Natural killer cell (primary cell): ENCODE results near the gene B3GNT4. TPM values are rescaled to one million over a fixed set of nuclear protein-coding genes. Genes with fewer than 3 reads are reported as not detected.

Experiments used
- ATAC-seq, 3 donors: fragments of 150-1000 bp in 2 of 3; fragments of 200-7000 bp in 1 of 3; cut with Tn5 transposase; 1 replicate in 1 of 3; 2 replicates in 2 of 3; pipeline ENCODE4 v1.10.0; 2021; ENCODE audit warnings: mild to moderate bottlenecking in 2 of 3, moderate library complexity in 2 of 3
- DNase-seq, 2 donors: peaks; one replicate each; pipeline versions ENCODE4 v3.0.0 to v3.0.0-alpha.2; 2013 to 2021; ENCODE audit warnings: mixed read lengths in 1 of 2
- H3K27ac ChIP-seq: one replicate; pipeline ENCODE4 v1.5.1; 2013; ENCODE audit warnings: mild to moderate bottlenecking, low read length
- H3K27me3 ChIP-seq: one replicate; pipeline ENCODE4 v1.6.1; 2013; ENCODE audit warnings: low read length; ENCODE audit not compliant: control insufficient read depth, insufficient read depth
- H3K36me3 ChIP-seq: one replicate; pipeline ENCODE4 v1.6.1; 2013; ENCODE audit warnings: low read length; ENCODE audit not compliant: control insufficient read depth, insufficient read depth
- H3K4me1 ChIP-seq: one replicate; pipeline ENCODE4 v1.6.1; 2013; ENCODE audit warnings: low read length; ENCODE audit not compliant: control insufficient read depth, insufficient read depth
- H3K4me3 ChIP-seq: one replicate; pipeline ENCODE4 v1.5.1; 2013; ENCODE audit warnings: low read length
- H3K9me3 ChIP-seq: one replicate; pipeline ENCODE4 v1.6.1; 2013; ENCODE audit warnings: low read length; ENCODE audit not compliant: control insufficient read depth, insufficient read depth
- H3K27ac Mint-ChIP-seq, 2 donors: one replicate each; pipeline ENCODE4 v1.8.0; 2022; ENCODE audit warnings: mild to moderate bottlenecking in 2 of 2, mixed read lengths in 2 of 2, moderate library complexity in 1 of 2
- H3K27me3 Mint-ChIP-seq, 2 donors: one replicate each; pipeline ENCODE4 v1.8.0; 2022; ENCODE audit warnings: low read depth in 2 of 2, mixed read lengths in 2 of 2
- H3K36me3 Mint-ChIP-seq: one replicate; pipeline ENCODE4 v1.8.0; 2022; ENCODE audit warnings: mixed read lengths
- H3K4me1 Mint-ChIP-seq, 2 donors: one replicate each; pipeline ENCODE4 v1.8.0; 2022; ENCODE audit warnings: mixed read lengths in 2 of 2
- H3K4me3 Mint-ChIP-seq: one replicate; pipeline ENCODE4 v1.8.0; 2022; ENCODE audit warnings: mild to moderate bottlenecking, moderate library complexity, mixed read lengths
- H3K9me3 Mint-ChIP-seq, 2 donors: one replicate each; pipeline ENCODE4 v1.8.0; 2022; ENCODE audit warnings: mixed read lengths in 2 of 2
- CTCF ChIP-seq: fragments of 200-600 bp; IDR thresholded peaks from one replicate; pipeline ENCODE4 v1.8.0; 2022; ENCODE audit warnings: antibody characterized with exemption
- WGBS: methylation state at CpG from one replicate; pipeline ENCODE4 v1.1.7; 2013; ENCODE audit warnings: missing lambda C conversion rate; ENCODE audit not compliant: insufficient coverage; 5-methylcytosine and 5-hydroxymethylcytosine counted together
- intact Hi-C: fragments of 100-400 bp; cut with micrococcal nuclease; formaldehyde crosslinking; loops from one replicate; pipeline ENCODE4 v1.14.2; 2022
- total RNA-seq, 4 donors: library from RNA; stranded (reverse); fragments of 120-200 nt in 1 of 4; gene quantifications; one replicate each; pipeline versions ENCODE4 v1.2.3 to v1.2.4, GENCODE V29; 2013 to 2022

The B3GNT4 gene
- total RNA-seq, 3 donors from 2014 or later (not counting 1 experiment from before 2014, with no cell fraction given), result 0.25 to 0.68 (median 0.34) TPM

GRCh38 chr12:122166422-122167349 is 36.8 kb upstream of the B3GNT4 start:
- Mint-ChIP-seq H3K4me3 (no peak overlapping the region), H3K9me3 (no peaks in the 10 kb centered on the region), H3K27me3 (no peaks in the 10 kb centered on the region), H3K4me1 (peaks cover 17% of the 10 kb centered on the region in 2 donors), H3K27ac (no peak overlapping the region), H3K36me3 (no peaks in the 10 kb centered on the region)
- Histone ChIP-seq H3K27me3 (no peaks in the 10 kb centered on the region), H3K9me3 (no peaks in the 10 kb centered on the region), H3K4me1 (peaks cover 33% of the 10 kb centered on the region), H3K36me3 (no peaks in the 10 kb centered on the region), H3K27ac (no peak overlapping the region), H3K4me3 (no peak overlapping the region)
- ATAC-seq, result peak in 1 of 3 donors; percentile 62
- DNase-seq, result peak in 1 of 2 donors; percentile 57
- TF ChIP-seq CTCF, result no peak
- intact Hi-C loops, result no loop called here
- 66% methylated on average over 22 of the region's 22 CpGs for WGBS

- Mint-ChIP-seq H3K27ac (no peak overlapping the region), H3K27me3 (no peaks in the 10 kb centered on the region), H3K36me3 (no peaks in the 10 kb centered on the region), H3K9me3 (no peaks in the 10 kb centered on the region), H3K4me3 (no peak overlapping the region), H3K4me1 (peaks cover 9 to 10% of the 10 kb centered on the region in 2 donors)
- no peak overlapping the region for H3K4me3 ChIP-seq
- no peaks in the 10 kb centered on the region for H3K9me3 ChIP-seq
- TF ChIP-seq CTCF, result no peak
- DNase-seq (no peak), ATAC-seq (no peak)
- no peaks in the 10 kb centered on the region for H3K27me3 ChIP-seq
- H3K36me3 ChIP-seq, result no peaks in the 10 kb centered on the region
- H3K27ac ChIP-seq, result no peak overlapping the region
- peaks cover 26% of the 10 kb centered on the region for H3K4me1 ChIP-seq
- WGBS, result 89% methylated on average over 9 of the region's 10 CpGs
- intact Hi-C loops, result no loop called here
Observed at GRCh38 chr12:122167356-122167925, 36.1 kb upstream of the B3GNT4 start.

- Histone ChIP-seq H3K27ac (no peak overlapping the region), H3K9me3 (no peaks in the 10 kb centered on the region), H3K4me3 (no peak overlapping the region), H3K27me3 (no peaks in the 10 kb centered on the region), H3K36me3 (no peaks in the 10 kb centered on the region), H3K4me1 (peaks cover 15% of the 10 kb centered on the region)
- Mint-ChIP-seq H3K4me1 (no peaks in the 10 kb centered on the region), H3K27me3 (no peaks in the 10 kb centered on the region), H3K27ac (no peak overlapping the region), H3K9me3 (no peaks in the 10 kb centered on the region), H3K36me3 (no peaks in the 10 kb centered on the region), H3K4me3 (no peak overlapping the region)
- no peak for TF ChIP-seq CTCF
- WGBS, result 91% methylated on average over 2 of the region's 3 CpGs
- DNase-seq (no peak), ATAC-seq (no peak)
- intact Hi-C loops, result no loop called here
Observed at GRCh38 chr12:122168492-122168891, 35.0 kb upstream of the B3GNT4 start.
